ENCODE results near the gene SOX9.
"Not testable (repeated sequence)": the region's sequence is repeated elsewhere in the genome, so short reads cannot be mapped to it uniquely, and the experiment has no call there.

Gene SOX9

DNA sequence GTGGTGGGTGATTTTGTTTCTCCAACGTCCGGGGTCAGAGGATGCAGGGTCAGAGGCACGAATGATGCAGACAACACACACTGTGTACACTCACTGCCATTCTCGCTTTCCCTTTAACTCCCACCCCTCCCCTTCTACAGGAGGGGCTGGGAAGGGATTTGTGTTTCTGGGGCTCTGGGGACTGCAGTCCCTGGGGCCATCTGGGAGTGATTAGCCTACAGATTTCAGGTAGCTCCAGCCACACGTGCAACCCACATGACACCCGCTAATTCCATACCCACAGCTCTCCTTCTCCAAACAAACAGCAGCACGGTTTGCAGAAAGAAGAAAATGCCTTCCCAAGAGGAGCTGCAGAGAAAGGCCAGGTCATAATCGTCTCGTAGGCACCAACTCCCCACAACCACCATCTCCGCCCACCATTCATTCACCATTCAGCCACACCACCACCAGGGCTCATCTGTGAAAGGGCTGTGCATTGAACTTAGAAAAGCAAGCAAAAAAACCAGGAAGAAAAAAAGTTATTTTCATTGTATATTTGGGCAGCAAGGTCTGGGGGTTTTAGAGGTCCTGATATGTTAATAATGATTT is 9.4 kb upstream of the SOX9 start:
- no peak for DNase-seq (ENCODE audit: low spot score)

GRCh38 chr17:72111926-72112325 is 8.9 kb upstream of the SOX9 start:
- DNase-seq (ENCODE audit: low spot score), result not testable (repeated sequence)

DNA sequence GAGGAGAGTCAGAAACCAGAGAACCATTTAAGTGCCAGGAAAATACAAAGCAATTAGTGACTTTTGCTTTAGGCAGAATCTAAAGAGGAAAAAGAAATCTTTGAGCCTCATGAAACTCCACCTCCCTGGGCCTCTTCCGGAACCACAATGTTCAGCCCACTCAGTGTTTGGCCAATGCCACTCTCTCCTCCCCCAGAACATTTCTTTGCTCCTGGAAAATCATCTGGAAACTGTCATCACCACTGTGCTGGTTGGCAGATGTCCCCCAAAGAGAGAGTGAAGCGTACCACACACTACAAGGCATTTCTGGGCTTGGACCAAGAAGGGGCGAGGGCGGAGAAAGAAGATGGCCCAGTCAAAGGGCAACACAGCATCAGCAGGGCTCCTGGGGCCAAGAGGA is 7.1 kb upstream of the SOX9 start:
- DNase-seq (ENCODE audit: low spot score), result no peak

DNA sequence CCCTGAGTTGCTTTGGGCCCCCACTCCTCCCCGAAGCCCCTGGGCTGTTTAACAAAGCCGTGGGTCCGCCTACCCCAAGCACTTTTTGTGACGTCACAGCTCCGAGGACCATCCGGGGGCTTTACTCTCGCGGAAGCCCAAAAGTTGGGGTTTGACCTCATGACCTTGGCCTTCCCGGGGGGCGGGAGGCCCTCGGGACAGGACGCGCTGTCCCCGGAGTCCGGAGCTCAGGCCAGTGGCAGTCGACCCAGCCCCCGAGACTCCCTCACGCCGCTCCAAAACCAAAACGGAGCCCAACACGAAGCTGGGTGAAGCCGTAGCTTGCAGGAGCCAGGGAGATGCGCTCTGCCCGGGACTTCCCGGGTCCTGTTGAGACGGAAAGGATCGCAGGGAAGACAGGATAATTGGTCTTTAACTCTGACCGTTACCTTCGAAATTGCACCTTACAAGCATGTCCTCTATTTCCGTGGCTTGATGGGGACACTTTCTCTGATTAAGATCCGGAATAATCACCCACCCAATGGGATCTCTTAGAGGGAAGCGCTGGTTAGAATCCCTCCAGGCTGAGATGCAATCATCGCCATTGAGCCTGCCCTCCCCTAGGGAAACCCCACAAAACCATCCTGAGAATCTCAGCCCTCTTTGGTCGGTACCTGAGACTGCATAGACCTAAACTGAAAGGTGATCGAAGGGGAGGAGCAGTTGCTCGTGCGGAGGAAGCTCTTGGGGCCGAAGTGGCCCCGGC is 4.9 kb upstream of the SOX9 start:
- DNase-seq (ENCODE audit: low spot score), result no peak

DNA sequence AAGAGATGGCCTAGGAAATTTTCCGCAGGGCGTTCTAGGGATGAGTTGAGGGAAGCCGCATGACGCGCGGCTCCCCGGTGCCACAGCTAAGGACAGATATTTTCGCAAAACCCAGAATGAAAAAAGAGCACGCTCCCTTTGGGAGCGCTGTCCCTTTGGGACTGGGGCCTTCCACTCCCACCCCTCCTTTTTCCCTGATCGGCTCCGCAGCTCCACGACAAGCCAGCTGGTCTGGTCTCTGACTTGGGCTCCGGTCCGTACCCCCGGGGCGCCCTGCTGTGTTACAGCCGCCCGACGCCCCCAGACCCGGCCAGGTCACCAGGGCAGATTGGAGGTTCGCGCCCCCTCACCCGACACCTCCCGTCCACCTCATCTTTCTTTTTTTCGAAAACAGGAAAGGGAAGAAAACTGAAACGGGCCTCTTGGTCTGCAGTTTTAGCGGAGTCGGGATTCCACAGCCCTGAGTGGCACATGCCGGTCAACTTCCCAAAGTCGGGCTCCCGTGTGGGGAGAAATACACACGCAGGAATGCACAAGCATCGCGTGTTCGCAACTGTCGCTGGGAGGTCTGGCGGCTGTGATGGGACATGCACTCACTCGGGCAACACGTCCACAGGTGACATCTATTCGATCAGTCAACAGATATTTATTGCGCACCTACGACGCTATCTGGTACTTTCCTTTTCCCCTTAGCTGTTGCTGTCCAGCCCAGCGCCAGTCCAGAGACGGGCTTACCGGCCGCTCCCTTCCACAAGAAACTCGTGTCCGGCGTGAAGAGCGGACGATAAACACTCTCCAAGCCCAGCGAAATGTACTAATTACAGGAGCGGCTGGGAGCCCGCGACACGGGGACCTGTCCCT is 3.9 kb upstream of the SOX9 start:
- no peak for DNase-seq (ENCODE audit: low spot score)

- no peak for DNase-seq (ENCODE audit: low spot score)
Measured at GRCh38 chr17:72117535-72118334, 3.1 kb upstream of the SOX9 start.

- DNase-seq (ENCODE audit: low spot score), result peak; percentile 69
Measured at GRCh38 chr17:72118335-72119076, 2.3 kb upstream of the SOX9 start.

DNA sequence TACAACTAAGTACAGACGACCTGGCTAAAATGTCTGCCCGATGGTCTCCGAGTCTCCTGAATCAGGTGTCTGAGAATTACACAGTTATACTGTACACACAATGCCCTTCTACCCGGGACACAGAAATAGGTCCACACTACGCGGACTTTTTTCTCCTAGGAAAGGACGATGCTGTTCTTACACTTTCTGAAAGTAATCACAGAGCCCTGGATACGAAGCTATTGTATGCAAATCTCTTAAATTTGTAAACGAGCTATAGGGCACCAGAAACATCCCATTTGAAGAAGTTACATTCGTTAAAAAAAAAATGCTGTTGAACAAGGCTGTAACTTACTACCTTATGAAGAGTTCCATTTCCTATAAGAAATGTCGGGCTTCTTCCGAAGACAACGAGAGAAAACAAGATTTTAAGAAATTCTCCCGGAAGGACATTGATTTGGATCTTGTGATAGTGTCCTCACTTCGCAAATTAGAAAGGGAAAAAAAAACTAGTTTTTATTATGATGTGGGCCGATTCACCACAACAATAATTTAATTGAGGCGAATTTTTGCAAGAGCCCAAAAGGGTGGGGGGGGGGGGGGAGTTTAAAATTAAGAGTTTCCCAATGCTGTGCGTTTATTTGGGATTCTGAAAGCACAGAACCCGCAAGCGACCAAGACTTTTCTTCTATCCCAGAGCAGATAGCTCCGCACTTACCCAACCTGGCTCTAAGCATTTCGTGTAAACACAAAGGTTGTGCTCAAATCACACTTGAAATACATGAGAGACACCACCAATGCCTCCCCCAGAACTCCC is 1.5 kb upstream of the SOX9 start:
- DNase-seq (ENCODE audit: low spot score), result no peak

DNA sequence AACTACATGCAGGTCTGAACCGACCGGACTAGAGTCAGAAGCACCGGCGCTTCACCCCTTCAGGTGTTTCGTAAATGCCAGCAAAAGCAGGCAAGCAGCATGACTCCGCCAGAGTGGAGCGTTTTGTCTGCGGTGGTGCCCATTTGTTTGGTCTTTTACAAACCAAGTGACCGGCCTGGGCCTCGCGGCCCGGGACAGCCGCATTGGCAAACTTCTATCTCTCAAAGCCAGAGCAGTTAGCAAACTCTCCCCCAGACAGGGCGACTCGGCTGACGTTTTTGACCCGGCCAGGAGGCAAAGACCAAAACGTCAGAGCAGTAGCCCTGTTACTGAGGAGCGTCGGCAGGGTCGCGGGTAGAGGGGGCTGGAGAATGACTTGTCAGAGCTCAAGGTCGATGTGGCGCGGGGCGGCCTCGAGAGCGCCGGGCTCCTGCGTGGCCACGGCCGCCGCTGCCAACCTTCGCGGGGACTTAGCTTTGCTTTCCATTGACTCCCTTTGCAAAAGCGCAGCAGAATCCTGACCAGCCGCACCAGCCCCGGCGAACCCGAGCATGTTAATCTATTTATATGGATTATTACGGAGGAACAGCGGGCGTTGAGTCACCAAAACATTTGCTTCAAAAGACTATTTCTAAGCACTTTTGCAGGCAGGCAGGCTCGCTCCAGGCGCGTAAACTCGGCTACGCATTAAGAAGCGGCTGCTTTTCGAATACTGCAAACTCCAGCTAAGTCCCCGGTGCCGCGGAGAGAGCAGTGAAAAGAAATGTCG is 763 bp upstream of the SOX9 start:
- peak; percentile 8 for DNase-seq (ENCODE audit: low spot score)

DNA sequence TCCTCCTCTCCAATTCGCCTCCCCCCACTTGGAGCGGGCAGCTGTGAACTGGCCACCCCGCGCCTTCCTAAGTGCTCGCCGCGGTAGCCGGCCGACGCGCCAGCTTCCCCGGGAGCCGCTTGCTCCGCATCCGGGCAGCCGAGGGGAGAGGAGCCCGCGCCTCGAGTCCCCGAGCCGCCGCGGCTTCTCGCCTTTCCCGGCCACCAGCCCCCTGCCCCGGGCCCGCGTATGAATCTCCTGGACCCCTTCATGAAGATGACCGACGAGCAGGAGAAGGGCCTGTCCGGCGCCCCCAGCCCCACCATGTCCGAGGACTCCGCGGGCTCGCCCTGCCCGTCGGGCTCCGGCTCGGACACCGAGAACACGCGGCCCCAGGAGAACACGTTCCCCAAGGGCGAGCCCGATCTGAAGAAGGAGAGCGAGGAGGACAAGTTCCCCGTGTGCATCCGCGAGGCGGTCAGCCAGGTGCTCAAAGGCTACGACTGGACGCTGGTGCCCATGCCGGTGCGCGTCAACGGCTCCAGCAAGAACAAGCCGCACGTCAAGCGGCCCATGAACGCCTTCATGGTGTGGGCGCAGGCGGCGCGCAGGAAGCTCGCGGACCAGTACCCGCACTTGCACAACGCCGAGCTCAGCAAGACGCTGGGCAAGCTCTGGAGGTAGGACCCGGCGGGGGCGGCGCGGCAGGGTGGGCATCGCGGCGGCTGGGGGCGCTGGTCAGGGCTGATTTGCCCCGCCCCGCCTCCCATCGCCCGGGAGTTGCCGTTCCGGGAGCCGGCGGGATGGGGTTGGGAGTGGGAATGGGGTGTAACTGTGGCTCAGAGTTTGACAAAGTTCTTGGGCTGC is 567 bp downstream of the SOX9 start:
- peak; percentile 49 for DNase-seq (ENCODE audit: low spot score)

DNA sequence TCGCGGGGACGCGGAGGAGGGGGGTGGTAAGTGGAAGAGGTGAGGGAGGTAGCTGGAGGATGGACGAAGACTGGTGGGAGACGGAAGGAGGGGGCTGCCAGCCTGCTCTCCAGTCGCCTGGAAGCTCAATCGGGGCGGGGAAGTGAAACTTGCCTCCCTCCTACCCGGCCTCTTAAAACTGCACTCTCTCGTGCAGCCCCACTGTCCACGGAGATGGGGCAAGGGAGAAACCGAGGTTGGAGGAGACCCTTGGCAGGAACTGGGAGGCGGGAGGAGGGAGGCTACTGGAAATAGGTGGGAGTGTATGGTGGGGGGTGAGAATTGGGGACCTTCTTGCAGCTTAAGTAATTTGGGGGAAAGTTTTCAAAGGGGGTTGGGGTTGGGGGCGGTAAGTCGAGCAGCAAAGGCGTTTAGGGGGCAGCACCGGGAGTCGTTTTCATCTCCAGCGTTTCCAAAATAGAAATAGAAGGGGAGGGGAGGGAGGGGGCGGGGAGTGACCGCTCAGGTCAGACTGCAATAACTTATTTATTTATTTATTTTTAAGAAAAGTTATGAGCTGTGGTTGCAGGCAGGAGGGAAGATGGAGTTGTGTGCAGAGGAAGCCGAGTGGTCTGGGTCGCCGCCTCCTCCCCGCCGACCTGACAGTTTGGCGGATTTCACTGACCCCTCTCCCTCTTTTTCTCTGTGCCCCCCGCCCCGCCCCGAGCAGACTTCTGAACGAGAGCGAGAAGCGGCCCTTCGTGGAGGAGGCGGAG is 1.4 kb downstream of the SOX9 start:
- DNase-seq (ENCODE audit: low spot score), result peak; percentile 23

GRCh38 chr17:72122765-72123529 is 2.1 kb downstream of the SOX9 start:
- peak; percentile 35 for DNase-seq (ENCODE audit: low spot score)

GRCh38 chr17:72123530-72124437 is 3.0 kb downstream of the SOX9 start:
- no peak for DNase-seq (ENCODE audit: low spot score)

DNA sequence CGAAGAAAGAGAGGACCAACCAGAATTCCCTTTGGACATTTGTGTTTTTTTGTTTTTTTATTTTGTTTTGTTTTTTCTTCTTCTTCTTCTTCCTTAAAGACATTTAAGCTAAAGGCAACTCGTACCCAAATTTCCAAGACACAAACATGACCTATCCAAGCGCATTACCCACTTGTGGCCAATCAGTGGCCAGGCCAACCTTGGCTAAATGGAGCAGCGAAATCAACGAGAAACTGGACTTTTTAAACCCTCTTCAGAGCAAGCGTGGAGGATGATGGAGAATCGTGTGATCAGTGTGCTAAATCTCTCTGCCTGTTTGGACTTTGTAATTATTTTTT is 3.6 kb downstream of the SOX9 start:
- DNase-seq (ENCODE audit: low spot score), result no peak

DNA sequence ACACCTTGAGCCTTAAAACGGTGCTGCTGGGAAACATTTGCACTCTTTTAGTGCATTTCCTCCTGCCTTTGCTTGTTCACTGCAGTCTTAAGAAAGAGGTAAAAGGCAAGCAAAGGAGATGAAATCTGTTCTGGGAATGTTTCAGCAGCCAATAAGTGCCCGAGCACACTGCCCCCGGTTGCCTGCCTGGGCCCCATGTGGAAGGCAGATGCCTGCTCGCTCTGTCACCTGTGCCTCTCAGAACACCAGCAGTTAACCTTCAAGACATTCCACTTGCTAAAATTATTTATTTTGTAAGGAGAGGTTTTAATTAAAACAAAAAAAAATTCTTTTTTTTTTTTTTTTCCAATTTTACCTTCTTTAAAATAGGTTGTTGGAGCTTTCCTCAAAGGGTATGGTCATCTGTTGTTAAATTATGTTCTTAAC is 4.4 kb downstream of the SOX9 start:
- no peak for DNase-seq (ENCODE audit: low spot score)

GRCh38 chr17:72125742-72126141 is 4.9 kb downstream of the SOX9 start:
- no peak for DNase-seq (ENCODE audit: low spot score)

All from AG08395 (cell line).